ENCODE results near the gene RNU1-3. TPM values are rescaled to one million over a fixed set of nuclear protein-coding genes. Genes with fewer than 3 reads are reported as not detected.
"Not testable (repeated sequence)": the region's sequence is repeated elsewhere in the genome, so short reads cannot be mapped to it uniquely, and the experiment has no call there.

Gene RNU1-3
- total RNA-seq, 1 donor from 2014 or later: not detected

DNA sequence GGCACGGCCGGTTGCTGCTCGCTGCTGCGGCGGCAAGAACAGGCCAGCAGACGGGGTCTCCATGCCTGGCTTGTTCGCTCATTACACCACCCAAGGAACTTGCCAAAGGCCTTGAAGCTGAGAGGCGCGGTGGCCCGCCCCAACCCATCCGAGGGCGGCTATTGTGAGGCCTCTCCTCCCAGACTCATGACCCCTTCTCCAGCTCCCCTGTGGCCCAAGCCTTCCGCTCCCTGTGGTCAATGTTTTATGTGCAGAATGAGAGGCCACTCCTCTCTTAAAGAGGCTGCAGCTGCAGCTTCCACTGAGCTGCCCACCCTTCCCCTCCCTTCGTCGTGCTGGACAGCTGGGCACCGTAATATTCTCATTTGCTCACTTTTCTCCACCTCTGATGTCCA, 27.6 kb upstream of the RNU1-3 start:
- DNase-seq (ENCODE audit: low read depth): not testable (repeated sequence)

DNA sequence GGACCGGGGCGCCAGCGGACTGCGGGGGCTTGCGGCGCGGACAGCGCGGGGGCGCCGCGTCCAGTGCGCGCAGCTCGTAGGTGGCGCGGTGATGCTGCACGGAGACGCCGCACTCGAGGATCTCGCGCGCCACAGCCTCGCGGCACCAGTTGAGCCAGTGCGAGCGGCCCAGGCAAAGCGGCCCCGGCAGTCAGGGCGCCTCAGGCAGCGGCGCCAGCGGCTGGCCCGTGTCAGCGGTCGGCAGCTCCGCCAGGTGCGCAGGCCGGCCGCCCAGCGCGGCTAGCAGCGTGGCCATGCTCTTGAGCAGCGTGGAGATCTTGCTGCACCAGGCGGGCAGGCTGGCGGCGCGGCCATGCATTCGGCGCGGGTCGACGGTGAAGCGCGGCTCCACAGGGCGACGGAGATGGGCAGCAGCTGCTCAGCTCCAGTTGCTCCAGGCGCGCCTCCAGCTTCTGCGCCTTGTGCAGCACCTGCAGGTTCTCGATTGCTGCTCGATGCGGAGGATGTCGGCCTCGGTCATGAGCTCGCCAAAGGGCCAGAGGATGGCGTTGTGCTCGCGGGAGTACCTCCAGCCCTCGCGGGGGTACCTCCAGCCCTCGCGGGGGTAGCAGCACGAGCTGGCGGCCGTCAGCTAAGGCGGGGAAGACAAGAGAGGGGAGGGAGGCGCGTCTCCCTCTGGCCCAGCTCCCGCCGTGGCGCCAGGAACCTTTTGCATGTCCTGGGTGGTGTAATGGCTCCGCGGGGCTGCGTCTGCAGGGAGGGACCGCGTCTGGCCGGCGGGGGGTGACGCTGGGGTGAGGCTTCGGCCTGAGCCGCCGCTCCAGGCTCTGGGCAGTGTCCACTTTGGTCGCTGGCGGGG, 26.9 kb upstream of the RNU1-3 start:
- DNase-seq (ENCODE audit: low read depth): not testable (repeated sequence)

DNA sequence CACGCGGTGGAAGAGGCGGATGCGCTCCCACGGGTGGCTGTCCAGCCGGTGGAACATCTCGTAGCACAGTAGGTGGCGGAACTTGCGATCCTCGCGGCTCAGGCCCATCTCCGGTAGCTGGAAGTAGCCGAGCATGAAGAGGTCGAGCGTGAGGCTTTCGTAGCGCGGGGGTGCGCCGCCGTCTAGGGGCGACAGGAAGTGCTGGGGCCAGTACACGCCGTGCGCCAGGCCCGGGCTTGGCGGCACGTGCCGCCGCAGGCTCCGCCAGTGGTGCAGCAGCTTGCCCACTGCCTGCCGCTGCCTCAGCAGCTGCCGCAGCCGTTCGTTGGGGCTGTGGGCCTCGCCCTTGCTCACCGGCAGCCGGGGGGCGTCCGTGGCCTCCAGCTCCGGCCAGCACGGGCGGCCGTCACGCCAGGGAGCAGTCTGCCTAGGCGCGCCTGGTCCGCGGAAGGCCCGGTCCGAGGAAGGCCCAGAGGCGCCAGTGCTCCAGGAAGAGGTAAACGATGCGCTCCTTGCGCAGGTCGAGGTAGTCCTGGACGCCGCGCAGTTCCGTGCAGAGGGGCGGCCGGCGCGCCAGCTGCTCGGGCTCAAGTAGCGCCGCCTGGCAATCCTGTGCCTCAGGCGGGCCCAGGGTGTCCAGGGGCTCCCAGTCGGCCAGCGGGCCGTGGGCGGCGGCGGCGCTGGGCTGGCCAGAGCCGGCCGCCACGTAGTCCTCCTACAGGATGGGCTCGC, 26.1 kb upstream of the RNU1-3 start:
- DNase-seq (ENCODE audit: low read depth): not testable (repeated sequence)

DNA sequence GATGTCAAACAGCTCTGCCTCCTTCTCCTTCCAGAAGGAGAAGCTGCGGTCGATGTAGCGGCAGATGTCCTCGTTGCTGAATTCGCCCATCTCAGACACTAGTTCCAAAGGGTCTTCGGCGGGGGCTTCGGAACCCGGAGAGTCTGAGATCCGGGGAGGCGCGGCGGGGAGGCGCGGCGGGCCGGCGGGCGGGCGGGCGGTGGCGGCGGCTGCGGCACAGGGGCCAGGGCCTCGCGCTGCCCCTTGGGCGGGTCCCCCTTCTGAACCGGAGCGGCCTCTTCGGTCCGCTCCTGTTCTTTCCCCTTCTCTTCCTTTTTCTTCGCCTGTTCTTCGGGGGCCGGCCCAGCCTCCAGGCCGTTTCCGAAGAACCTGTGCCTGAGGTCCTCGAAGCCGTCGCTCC, 25.5 kb upstream of the RNU1-3 start:
- DNase-seq (ENCODE audit: low read depth): not testable (repeated sequence)

DNA sequence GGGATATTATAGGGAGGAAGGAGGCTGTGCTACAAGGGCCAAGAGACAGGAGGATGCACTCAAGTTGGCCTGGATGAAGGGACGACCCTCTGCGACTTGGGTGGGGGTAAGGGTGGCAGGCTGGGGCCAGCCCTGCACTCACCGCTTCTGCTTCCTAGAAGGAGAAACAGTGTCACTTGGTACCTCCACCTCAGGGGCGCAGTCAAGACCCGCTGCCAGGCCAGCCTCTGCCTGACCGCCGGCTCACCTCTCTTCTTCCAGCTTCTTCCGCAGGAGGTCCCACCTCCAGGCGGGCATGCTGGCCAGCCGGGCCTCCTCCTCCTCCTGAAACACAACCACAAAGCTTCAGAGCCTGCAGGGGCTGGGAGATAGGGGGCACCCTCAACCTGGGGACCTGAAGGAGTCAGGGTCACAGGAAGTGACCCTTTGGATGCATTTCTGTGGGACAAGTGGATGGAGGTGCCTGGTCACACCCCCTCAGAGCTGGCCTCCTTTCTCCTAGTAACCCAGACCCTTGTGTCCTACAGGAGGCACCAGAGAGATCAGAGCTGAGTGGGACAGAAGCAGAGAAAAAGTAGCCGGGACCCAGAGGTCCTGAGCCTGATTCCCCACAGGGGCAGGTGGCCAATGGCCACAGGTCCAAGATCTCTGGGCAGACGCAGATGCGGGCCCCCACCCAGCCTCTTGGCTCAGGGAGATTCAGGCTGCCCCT, 24.4 kb upstream of the RNU1-3 start:
- DNase-seq (ENCODE audit: low read depth): not testable (repeated sequence)

GRCh38 chr1:16687132-16687800, 20.5 kb upstream of the RNU1-3 start:
- DNase-seq (ENCODE audit: low read depth): not testable (repeated sequence)

DNA sequence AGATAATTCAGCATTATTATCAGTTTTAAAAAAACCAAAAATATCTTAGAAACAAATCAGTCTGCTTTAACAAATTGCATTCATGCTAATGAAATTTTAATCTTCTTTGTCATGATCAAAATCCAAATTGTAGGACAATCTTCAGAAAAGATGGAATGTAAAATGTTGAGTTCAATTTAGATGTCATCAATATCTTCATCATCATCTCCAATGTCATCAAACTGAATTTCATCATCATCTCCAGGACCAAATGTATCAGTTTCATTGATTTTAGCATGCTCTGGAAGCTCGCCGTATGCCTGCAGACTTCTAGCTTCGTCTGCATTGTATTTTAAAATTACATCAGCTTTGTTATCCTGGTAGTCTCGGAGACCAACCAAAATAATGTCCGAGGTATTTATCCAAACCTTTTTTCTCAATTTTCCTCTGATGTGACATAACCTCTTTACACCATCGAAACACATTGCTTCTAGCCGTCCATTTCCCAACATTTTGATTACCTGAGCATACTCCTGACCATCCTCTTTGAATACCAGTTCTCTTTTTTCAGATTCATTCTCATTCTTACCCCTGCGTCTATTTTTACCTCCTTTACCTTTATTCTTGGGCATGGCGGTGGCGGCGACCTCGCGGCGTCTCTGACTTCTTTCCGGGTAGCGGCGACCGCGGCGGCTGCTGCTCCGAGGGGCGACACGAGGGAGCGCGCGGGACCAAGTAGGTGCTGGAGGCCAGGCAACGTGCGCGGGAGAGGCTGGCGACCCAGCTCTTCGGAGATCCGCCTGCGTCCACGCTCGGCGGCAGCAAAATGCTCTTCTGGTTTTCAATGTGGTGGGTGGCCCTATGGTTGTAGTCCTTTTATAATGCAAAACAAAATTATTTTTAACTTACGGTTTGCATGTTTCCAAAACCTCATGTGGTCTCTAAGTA, 19.0 kb upstream of the RNU1-3 start:
- DNase-seq (ENCODE audit: low read depth): not testable (repeated sequence)

DNA sequence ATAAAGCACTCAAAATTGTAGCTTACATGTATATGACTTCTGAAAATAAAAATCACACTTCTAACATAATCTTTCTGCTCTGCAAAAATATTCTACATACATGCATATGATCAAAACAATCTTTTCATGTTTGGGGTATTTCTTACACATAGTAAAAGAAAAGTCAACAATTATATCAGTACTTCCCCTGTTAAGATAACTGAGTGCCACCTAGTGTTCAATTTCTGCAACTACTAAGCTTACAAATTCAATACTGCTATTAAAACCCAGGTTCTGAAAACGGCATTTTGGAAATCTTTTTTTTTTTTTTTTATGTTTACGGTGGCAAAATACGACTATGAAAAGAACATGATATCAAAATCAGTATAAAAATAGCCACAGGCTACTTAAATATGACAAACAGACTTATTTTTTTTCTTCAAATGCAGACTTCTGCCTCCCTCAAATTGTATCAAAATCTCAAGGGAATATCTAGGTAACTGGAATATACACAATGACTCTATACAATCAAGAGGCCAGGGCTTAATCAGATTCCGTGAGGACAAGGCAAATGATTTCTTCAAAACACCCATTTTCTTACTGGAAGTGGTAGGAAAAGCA, 18.1 kb upstream of the RNU1-3 start:
- DNase-seq (ENCODE audit: low read depth): not testable (repeated sequence)

GRCh38 chr1:16684152-16684551, 17.4 kb upstream of the RNU1-3 start:
- DNase-seq (ENCODE audit: low read depth): not testable (repeated sequence)

DNA sequence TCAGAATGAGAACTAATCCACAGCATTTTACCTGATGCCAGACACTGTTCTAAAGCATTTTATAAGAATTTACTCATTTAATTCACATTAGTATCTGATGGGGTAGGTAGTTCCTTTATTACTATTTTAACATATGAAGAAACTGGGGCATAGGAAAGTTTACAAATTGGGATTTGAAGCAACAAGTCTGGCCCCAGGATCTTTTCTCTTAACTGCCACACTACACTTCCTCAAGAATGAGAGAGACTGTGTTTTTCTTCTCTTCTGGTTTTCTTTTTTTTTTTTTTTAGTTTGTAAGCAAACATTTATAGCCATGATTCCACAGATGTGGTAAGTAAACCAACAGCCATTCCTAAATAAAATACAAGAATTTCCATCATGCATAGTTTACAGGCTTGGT, 16.1 kb upstream of the RNU1-3 start:
- DNase-seq (ENCODE audit: low read depth): not testable (repeated sequence)

DNA sequence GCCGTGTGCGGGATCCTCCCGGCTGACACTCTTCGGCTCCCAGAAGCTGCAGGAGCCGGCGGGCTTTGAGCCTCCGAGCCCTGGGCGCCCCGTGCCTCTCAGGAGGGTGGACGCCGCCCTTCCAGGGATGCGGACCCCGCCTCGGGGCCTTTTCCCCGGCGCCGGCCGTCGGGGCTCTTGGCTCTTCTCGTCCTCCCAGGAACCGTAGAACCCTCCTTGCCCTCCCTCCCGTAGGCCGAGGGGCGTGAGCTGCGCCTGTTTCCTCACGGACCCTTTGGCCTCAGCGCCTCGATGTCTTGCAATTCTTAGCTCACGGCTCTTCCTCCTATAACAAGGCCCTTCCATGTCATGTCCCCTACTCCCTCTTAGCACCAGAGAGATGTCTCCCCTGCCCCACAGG, 13.6 kb upstream of the RNU1-3 start:
- not testable (repeated sequence) for DNase-seq (ENCODE audit: low read depth)

GRCh38 chr1:16677552-16678431, 11.0 kb upstream of the RNU1-3 start:
- DNase-seq (ENCODE audit: low read depth): peak; percentile 73

DNA sequence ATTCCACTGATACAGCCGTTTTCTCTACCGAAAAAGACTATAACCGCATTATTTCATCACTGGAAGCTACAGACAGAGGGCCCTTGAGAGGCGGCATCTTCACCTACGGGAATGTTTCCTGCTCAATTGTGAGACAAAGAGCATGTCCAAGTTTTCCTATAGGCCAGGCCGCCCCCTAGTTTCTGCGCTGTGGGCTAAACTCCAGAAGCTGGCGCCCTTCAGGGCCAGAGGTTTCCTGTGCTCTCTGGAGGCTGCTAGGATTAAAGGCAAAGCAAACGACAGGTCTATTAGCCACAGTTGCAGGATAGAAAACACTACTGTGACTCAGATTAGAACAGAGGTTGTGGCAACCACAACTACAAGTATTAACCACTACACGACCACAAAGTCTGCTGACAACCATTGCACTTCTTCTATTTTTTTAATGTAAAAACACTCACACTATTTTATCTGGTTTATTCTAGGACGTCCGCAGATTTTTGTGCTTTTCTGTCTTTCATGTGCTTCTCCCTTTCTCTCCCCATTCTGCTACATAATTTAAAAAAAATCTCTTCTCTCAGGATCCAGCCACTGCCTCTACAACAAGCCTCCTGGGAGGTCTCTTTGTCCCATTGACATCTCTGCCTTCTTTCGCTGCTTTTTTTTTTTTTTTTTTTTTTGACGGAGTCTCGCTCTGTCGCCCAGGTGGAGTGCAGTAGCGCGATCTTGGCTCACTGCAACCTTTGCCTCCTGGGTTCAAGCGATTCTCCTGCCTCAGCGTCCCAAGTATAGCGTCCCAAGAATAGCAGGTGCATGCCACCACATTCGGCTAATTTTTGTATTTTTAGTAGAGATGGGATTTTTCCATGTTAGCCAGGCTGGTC, 10.1 kb upstream of the RNU1-3 start:
- DNase-seq (ENCODE audit: low read depth): peak; percentile 56

DNA sequence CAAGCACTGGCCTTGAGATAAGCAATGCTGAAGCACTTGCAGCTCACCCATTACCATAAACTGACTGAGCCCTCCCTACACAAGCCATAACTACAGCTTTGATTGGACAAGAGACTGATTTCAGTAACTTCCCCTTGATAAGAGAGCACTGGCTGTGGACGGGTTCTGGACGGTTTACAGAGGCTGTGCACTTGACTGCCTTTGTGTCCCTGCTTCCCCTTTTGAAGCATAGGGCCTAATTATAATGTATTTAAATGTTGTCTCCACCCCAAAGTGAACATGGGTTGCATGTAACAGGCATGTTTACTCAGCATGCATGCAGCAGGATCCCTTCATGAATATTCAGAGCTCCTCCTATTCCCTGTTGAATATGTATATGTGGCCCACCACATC, 8.4 kb upstream of the RNU1-3 start:
- not testable (repeated sequence) for DNase-seq (ENCODE audit: low read depth)

DNA sequence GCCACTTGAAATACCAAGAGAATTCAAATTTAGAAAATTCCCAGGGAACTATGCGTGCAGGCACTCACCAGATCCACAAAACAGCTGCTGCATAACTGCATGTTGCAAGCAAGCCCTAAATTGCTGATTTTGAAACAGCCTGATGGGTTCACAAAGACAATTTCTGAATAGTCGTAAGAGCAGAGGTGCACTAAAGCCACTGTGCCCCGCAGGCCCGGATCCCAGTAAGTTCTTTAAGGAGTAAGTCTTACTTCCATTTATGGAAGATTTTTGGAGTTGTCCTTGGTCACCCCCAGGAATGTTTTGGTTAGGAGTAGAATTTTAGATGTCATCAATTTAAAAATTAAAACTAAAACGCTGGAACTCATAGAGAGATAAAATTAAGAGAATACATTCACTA, 7.2 kb upstream of the RNU1-3 start:
- DNase-seq (ENCODE audit: low read depth): not testable (repeated sequence)

GRCh38 chr1:16665836-16666235, 912 bp downstream of the RNU1-3 start:
- DNase-seq (ENCODE audit: low read depth): not testable (repeated sequence)

- not testable (repeated sequence) for DNase-seq (ENCODE audit: low read depth)
These were observed 8.5 kb downstream of the RNU1-3 start for GRCh38 chr1:16658234-16658633.

Data from myocyte (in vitro differentiated cells).